Esophagus muscularis mucosa (tissue), 4 donors: ENCODE results near the gene ERCC2. TPM values are rescaled to one million over a fixed set of nuclear protein-coding genes. Genes with fewer than 3 reads are reported as not detected.

Experiments
- DNase-seq: peaks from one replicate; pipeline ENCODE4 v3.0.0-alpha.2; 2017; ENCODE audit errors: extremely low spot score
- H3K27ac ChIP-seq, 4 donors: fragments of 200-600 bp; sonication (generic); replicated peaks in 1 of 4; 1 replicate in 3 of 4; 2 replicates in 1 of 4; pipeline ENCODE4 v1.5.1; 2016 to 2019; ENCODE audit warnings: mild to moderate bottlenecking in 1 of 4
- H3K27me3 ChIP-seq, 4 donors: fragments of 200-600 bp; sonication (generic); one replicate each; pipeline versions ENCODE4 v1.5.1 to v1.6.0; 2016 to 2019
- H3K36me3 ChIP-seq, 4 donors: fragments of 200-600 bp; sonication (generic); one replicate each; pipeline ENCODE4 v1.5.1; 2016 to 2019
- H3K4me1 ChIP-seq, 4 donors: fragments of 200-600 bp; sonication (generic); one replicate each; pipeline ENCODE4 v1.5.1; 2016 to 2019
- H3K4me3 ChIP-seq, 4 donors: fragments of 200-600 bp; sonication (generic); 1 replicate in 2 of 4; 2 replicates in 2 of 4; pipeline ENCODE4 v1.5.1; 2016 to 2019; ENCODE audit warnings: mild to moderate bottlenecking in 4 of 4, moderate library complexity in 1 of 4
- H3K9me3 ChIP-seq, 4 donors: fragments of 200-600 bp; sonication (generic); 1 replicate in 3 of 4; 2 replicates in 1 of 4; pipeline ENCODE4 v1.5.1; 2016 to 2019
- EP300 ChIP-seq: sonication (generic); formaldehyde crosslinking; IDR thresholded peaks from one replicate; pipeline ENCODE4 v1.6.1; 2017; ENCODE audit warnings: antibody characterized with exemption
- POLR2A ChIP-seq: fragments of 450-650 bp; IDR thresholded peaks from one replicate; pipeline ENCODE4 v1.6.1; 2017; ENCODE audit warnings: antibody characterized with exemption, moderate library complexity, mild to moderate bottlenecking, low read depth
- POLR2AphosphoS5 ChIP-seq, 2 donors: sonication (generic); formaldehyde crosslinking; IDR thresholded peaks; one replicate each; pipeline ENCODE4 v1.6.1; 2017; ENCODE audit warnings: antibody characterized with exemption in 2 of 2
- WGBS: methylation state at CpG from one replicate; pipeline ENCODE4 v1.1.5; 2018; 5-methylcytosine and 5-hydroxymethylcytosine counted together
- intact Hi-C: fragments of 100-400 bp; cut with DNase I; formaldehyde crosslinking; loops from one replicate; pipeline ENCODE4 v1.15.1; 2023
- total RNA-seq, 4 donors: library from RNA; depleted of rRNA; stranded (reverse); fragments of >200 nt; gene quantifications; one replicate each; pipeline versions ENCODE4 v1.1.0 to v1.2.1, GENCODE V29; 2016
- TF ChIP-seq, protein P1 (sequence below), 3 experiments: fragments of 200-600 bp in 2 of 3; fragments of 450-650 bp in 1 of 3; sonication (generic) in 2 of 3; IDR thresholded peaks; one replicate each; pipeline ENCODE4 v1.5.1; 2017 to 2019; ENCODE audit warnings: antibody characterized with exemption in 3 of 3, mild to moderate bottlenecking in 2 of 3, moderate library complexity in 1 of 3

The ERCC2 gene
- total RNA-seq, 4 donors from 2014 or later: 6.5 to 16.6 (median 11.4) TPM

- WGBS: 92% methylated on average over 14 of the region's 44 CpGs
- DNase-seq: no peak
- peaks cover 0 to 1% (median 0%) of the 10 kb centered on the region in 4 donors for H3K4me1 ChIP-seq
- no peaks in the 10 kb centered on the region for H3K9me3 ChIP-seq
- H3K4me3 ChIP-seq: no peak overlapping the region
- TF ChIP-seq, protein P1, sequence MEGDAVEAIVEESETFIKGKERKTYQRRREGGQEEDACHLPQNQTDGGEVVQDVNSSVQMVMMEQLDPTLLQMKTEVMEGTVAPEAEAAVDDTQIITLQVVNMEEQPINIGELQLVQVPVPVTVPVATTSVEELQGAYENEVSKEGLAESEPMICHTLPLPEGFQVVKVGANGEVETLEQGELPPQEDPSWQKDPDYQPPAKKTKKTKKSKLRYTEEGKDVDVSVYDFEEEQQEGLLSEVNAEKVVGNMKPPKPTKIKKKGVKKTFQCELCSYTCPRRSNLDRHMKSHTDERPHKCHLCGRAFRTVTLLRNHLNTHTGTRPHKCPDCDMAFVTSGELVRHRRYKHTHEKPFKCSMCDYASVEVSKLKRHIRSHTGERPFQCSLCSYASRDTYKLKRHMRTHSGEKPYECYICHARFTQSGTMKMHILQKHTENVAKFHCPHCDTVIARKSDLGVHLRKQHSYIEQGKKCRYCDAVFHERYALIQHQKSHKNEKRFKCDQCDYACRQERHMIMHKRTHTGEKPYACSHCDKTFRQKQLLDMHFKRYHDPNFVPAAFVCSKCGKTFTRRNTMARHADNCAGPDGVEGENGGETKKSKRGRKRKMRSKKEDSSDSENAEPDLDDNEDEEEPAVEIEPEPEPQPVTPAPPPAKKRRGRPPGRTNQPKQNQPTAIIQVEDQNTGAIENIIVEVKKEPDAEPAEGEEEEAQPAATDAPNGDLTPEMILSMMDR (IDR thresholded peaks at IDR 0.05): no peak
- TF ChIP-seq POLR2AphosphoS5 (IDR thresholded peaks at IDR 0.05): no peak
- TF ChIP-seq POLR2A: no peak
- TF ChIP-seq EP300: no peak
- intact Hi-C loops: no loop called here
- H3K27me3 ChIP-seq: no peaks in the 10 kb centered on the region
- peaks cover 8 to 68% (median 49%) of the 10 kb centered on the region in 4 donors for H3K36me3 ChIP-seq
- H3K27ac ChIP-seq: no peak overlapping the region
Observed at GRCh38 chr19:45363861-45364459, 6.4 kb downstream of the ERCC2 start.

GRCh38 chr19:45362291-45362690 lies 8.1 kb downstream of the ERCC2 start:
- H3K4me1 ChIP-seq: no peaks in the 10 kb centered on the region
- intact Hi-C loops: no loop called here
- no peaks in the 10 kb centered on the region for H3K27me3 ChIP-seq
- H3K9me3 ChIP-seq: no peaks in the 10 kb centered on the region
- peaks cover 8 to 80% (median 57%) of the 10 kb centered on the region in 4 donors for H3K36me3 ChIP-seq
- no peak overlapping the region for H3K4me3 ChIP-seq
- H3K27ac ChIP-seq: no peak overlapping the region
- WGBS: 100% methylated on average over 3 of the region's 16 CpGs
- DNase-seq: no peak
- TF ChIP-seq EP300 (no peak), POLR2A (no peak), POLR2AphosphoS5 (IDR thresholded peaks at IDR 0.05) (no peak)
- TF ChIP-seq, protein P1 (IDR thresholded peaks at IDR 0.05): no peak

DNA sequence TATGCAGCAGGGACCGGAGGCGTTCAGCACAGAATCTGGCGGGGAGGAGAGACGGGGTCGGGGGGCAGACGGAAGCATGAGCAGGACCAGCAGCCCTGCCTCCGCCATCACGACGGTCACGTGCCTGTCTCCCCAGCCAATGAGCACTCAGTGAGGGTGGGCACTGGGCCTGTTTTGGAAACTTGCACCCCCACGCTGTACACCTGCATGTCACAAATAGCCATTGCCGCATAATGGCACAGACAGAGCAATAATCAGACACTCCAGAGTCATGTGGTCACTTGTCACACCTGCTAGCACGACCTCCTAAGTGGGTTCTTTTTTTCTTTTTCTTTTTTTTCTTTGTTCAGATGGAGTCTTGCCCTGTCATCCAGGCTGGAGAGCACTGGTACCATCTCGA lies 8.8 kb downstream of the ERCC2 start:
- no peaks in the 10 kb centered on the region for H3K27me3 ChIP-seq
- H3K9me3 ChIP-seq: no peaks in the 10 kb centered on the region
- H3K4me1 ChIP-seq: no peaks in the 10 kb centered on the region
- intact Hi-C loops: no loop called here
- TF ChIP-seq POLR2AphosphoS5 (IDR thresholded peaks at IDR 0.05): no peak
- WGBS: 90% methylated on average over 14 of the region's 14 CpGs
- no peak overlapping the region for H3K27ac ChIP-seq
- no peak overlapping the region for H3K4me3 ChIP-seq
- DNase-seq: no peak
- H3K36me3 ChIP-seq: peaks cover 8 to 87% (median 61%) of the 10 kb centered on the region in 4 donors

DNA sequence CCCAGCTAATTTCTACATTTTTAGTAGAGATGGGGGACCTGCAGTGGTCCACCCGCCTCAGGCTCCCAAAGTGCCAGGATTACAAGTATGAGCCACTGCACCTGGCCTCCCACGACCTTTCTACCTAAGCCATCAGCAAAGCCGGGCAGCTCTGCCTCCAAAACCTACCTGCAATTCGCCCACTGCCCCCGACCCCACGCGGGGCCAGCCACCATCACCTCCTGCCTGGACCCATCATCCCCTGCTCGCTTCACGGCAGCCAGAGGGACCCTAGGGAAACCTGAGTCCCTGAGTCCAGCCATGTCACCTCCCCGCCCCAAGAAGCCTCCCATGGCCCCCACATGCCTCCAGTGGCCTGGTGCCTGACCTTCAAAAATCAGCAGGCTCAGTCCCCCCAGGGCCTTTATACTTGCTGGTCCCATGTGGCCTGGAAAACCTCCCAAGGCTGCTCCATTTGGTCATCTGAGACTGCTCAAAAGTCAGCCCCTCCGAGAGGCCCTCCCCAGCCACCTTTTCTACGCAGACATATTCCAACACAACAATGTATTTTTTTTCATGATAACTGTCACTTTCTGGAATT lies 12.1 kb downstream of the ERCC2 start:
- intact Hi-C loops: no loop called here
- no peaks in the 10 kb centered on the region for H3K4me1 ChIP-seq
- WGBS: 95% methylated on average over 10 of the region's 12 CpGs
- H3K36me3 ChIP-seq: peaks cover 0 to 89% (median 58%) of the 10 kb centered on the region in 4 donors
- H3K27me3 ChIP-seq: no peaks in the 10 kb centered on the region
- DNase-seq: no peak
- TF ChIP-seq POLR2A: no peak
- TF ChIP-seq, protein P1 (IDR thresholded peaks at IDR 0.05): no peak
- TF ChIP-seq POLR2AphosphoS5 (IDR thresholded peaks at IDR 0.05): no peak
- no peak for TF ChIP-seq EP300
- H3K9me3 ChIP-seq: no peaks in the 10 kb centered on the region
- H3K4me3 ChIP-seq: no peak overlapping the region
- H3K27ac ChIP-seq: no peak overlapping the region

GRCh38 chr19:45357445-45357783 lies 13.0 kb downstream of the ERCC2 start:
- Histone ChIP-seq H3K4me3 (no peak overlapping the region), H3K27ac (no peak overlapping the region), H3K4me1 (no peaks in the 10 kb centered on the region), H3K9me3 (no peaks in the 10 kb centered on the region), H3K27me3 (no peaks in the 10 kb centered on the region), H3K36me3 (peaks cover 0 to 89% (median 62%) of the 10 kb centered on the region in 4 donors)
- DNase-seq: no peak
- intact Hi-C loops: no loop called here
- TF ChIP-seq EP300 (no peak), POLR2A (no peak)
- 89% methylated on average over 11 of the region's 11 CpGs for WGBS
